Smooth muscle cell of the brain vasculature (primary cell): Measurements from ENCODE around the gene SLC25A24.
"Not testable (repeated sequence)": the region's sequence is repeated elsewhere in the genome, so short reads cannot be mapped to it uniquely, and the experiment has no call there.

Experiments used
- DNase-seq: peaks from one replicate; pipeline ENCODE4 v3.0.0-alpha.2; 2012; ENCODE audit warnings: low read depth, low spot score

The SLC25A24 gene

DNA sequence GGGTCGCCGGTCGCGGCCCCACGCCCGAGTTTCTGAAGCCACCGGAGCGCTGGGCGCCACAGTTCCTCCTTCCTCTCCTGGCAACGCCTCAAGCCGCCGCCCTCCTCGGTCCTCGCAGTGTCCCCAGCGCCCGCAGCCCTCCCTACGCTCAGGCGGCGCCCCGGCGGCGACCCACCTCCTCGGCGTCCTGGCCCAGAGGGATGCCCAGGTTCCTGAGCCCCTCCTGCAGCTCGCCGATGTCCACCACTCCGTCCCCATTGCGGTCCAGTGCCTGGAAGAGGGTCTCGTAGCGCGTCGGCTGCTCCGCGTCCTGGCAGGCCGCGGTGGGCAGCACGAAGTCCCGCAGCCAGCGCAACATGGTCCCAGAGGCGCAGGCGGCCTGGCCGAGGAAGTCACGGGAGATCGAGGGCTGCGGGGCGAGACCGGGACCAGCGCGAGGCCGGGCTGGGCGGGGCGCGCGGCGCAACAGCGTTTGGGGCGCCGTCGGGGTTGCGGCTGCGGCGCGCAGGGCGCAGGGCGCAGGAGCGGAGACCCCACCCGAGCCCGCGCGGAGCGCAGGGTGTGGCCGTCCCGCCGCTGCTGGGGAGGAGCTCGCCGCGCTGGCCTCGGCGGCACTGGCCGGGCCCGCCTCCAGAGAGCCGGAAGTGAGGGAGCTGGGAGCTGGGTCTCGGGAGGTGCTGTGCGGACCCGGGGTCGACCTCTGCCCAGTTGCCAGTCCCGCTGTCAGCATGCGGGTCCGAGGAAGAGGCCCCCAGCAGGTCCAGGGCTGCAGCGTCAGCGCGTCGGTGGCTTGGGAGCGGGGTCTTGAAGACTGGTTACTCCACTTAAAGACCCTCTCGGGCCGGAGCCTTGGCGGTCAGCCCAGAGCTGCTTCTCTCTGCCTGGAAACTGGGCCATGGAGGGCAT is at the start of gene SLC25A24:
Gene SLC25A24, minus strand, starts transcription at position 563 of the 906 bp plus-strand sequence. Its CDS starts 205 bp downstream, at position 358.
- DNase-seq: peak; percentile 23

DNA sequence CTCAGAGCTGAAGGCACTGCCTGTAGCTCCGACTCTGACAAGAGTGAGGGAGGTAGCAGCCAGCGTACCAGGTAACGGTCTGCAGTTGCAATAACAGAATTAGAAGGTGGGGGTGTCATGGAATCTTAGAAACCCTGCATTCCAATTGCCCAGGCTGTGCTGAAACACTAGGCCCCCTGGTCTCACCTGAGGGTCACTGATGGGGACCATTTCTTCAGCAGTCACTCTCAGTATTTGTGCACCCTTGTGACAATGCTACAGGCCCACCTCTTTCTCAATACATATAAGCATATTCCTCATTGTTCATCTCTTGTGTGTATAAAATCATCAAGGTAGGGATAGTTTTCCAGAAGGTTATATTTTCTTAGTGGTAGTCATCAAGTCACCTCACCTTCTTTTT is 43.8 kb upstream of the SLC25A24 start, which contains the start of gene NBPF4:
Gene NBPF4, minus strand, starts transcription at position 101 of the 400 bp plus-strand sequence. CDS start 315 bp downstream, outside the sequence.
- not testable (repeated sequence) for DNase-seq

DNA sequence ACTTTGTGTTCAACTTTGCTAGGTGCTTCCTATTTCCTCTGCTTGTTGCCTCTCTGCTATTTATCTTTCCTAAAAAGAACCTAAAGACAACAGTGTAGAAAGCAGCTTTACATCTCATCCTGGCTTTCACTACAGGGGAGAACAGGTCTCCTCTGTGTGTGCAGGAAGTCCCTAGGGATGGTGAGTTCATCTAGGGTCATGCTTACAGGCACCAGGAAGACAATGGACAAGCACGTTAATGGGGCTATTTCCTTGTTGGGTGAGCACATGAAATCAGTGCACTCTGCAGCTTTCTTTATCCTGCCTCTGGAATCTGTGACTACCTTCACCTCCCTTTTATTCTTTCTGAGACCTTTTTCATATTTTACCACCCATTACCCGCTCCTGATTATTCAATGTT is 39.3 kb upstream of the SLC25A24 start:
- DNase-seq: not testable (repeated sequence)

DNA sequence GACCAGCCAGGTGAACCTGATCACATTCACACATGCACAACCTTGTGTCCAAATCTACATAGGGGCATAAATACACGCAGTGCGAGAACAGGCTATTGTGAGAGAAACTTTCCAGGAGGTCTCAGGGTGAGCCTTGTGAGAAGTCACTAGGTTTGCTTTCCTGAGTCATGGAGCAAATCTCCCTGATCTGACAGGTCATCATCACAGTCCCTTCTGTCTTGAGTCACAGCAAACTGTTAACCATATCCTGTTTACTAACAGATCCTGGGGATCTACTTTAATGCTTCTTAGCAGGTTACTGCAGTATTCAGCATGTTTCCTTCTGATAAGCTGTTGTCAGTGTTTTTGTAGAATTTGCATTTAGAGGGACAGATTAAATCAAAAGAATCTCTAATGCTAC is 35.2 kb upstream of the SLC25A24 start:
- DNase-seq: not testable (repeated sequence)

DNA sequence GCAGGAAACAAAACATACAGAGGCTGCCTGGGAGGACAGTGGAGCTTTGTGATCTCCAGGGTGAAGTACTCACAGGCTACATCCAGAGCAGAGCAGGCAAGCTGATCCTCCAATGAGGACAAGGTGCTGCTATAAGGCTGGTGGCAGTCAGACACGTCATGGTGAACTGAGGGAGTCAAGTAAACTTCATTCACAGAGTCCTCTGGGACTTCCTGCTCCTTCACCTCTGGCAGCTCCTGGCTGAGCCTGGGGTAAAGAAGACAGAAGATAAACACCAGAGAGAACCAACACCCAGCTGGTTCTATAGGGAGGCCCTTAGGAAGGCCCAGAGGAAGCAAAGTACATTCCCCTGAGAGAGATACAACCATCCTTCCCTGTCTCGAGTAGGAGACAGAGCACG is 32.0 kb upstream of the SLC25A24 start:
- DNase-seq: not testable (repeated sequence)

DNA sequence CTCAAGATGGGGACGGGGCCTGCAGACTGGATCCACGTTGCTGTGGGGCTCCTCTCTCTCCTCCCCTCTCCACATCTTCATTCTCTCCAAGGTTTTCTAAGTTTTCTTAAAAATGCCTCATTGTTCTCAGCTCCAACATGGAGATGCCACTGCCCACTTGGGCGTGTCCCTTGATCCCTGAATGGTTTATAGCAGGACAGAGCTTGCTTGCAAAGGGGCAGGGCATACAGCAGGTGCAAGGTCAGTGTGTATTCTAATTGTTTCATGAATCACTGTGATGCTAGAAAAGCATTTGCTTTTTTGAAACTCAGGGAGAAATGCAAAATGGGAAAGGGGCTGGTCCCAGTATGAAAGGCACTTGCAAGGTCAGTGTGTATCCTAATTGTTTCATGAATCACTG is 29.8 kb upstream of the SLC25A24 start:
- not testable (repeated sequence) for DNase-seq

DNA sequence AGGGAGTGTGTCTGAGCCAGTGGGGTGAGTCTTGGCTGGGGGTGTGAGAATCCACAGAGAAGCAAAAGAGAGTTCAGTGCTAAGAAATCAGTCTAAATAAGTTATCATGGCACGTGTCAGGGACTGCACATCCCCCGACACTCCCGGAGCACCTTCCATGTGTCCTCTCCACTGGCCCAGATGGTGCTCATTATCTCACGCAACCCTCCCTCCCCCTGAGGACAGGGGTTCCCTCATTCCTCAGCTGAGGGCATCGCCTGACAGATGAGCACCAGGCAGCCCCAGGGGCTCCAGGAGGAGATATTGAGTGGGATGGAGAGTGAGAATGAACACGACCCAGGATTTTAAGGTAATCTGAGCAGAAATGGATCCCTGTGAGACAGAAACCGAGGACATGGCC is 27.6 kb upstream of the SLC25A24 start:
- DNase-seq: not testable (repeated sequence)

DNA sequence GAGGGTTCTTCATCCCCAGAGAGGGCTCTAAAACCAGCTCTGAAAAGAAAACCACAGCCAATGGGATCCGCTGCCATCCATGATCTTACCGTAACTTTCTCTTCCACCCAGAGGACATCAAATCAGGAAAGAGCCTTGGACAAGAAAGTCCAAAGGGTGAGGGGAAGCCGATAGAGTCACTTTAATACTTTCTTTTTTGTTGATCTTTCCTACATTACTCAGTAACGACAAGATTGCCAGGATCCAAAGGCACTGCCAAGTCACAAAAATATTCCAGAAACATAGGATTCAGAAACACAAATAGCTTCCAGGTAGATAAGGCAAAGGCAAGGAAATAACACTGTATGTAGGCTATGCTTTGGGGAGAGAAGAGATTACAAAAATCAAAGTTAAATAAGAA is 26.7 kb upstream of the SLC25A24 start:
- not testable (repeated sequence) for DNase-seq

DNA sequence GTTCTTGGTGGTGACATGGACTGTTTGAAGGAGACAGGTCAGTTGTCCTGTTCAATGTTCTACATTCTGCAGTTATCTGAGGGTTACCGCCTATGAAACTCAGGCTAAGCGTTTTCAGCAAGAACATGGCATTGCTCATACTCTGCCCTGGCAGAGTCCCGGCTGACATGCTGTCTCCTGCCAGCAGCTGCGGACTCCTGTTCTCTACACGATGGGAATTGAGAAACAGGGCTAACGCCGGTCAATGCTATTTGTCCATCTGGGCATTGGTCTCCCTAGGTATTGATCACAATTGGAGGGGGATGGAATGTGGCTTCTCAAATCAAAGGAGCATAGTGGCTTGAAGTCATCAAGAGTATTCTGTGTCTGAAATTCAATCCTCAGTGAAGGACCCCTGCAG is 23.1 kb upstream of the SLC25A24 start:
- not testable (repeated sequence) for DNase-seq

DNA sequence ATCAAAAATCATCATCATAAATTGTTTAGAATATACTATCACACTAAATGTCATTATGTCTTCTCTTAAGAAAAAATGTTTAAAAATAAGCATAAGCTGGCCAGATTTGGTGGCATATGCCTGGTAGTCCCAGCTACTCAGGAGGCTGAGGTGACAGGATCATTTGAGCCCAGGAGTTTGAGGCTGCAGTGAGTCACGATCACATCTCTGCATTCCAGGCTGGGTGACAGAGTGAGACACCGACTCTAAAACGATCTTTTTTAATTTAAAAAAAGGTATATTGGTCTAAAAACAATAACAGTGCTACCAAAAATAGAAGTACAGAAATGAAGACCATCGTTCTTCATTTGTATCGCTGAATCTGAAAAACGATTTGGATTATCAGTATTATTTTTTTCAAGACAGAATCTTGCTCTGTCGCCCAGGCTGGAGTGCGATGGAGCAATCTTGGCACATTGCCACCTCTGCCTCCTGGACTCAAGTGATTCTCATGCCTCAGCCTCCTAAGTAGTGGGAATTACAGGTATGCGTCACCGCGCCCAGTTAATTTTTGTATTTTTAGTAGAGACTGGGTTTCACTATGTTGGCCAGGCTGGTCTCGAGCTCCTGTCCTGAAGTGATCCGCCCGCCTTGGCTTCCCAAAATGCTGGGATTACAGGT is 17.5 kb upstream of the SLC25A24 start:
- DNase-seq: not testable (repeated sequence)

DNA sequence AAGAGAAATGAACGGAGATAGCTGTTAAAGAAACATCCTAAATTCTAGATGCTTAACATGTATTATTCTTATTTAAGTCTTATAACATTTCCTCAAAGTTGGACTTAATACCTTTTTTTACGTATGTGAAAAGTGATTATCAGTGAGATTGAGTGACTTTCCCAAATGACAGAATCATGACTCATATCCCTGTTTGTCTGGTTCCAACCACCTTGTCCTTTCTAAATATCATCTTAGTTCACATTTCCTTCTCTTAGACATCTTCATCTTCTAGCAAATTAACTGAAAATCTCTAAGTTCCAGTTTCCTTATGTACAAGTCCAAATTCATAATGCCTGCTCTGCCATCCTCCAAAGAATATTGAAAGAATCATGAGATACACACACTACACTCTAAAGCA is 16.9 kb upstream of the SLC25A24 start:
- not testable (repeated sequence) for DNase-seq

DNA sequence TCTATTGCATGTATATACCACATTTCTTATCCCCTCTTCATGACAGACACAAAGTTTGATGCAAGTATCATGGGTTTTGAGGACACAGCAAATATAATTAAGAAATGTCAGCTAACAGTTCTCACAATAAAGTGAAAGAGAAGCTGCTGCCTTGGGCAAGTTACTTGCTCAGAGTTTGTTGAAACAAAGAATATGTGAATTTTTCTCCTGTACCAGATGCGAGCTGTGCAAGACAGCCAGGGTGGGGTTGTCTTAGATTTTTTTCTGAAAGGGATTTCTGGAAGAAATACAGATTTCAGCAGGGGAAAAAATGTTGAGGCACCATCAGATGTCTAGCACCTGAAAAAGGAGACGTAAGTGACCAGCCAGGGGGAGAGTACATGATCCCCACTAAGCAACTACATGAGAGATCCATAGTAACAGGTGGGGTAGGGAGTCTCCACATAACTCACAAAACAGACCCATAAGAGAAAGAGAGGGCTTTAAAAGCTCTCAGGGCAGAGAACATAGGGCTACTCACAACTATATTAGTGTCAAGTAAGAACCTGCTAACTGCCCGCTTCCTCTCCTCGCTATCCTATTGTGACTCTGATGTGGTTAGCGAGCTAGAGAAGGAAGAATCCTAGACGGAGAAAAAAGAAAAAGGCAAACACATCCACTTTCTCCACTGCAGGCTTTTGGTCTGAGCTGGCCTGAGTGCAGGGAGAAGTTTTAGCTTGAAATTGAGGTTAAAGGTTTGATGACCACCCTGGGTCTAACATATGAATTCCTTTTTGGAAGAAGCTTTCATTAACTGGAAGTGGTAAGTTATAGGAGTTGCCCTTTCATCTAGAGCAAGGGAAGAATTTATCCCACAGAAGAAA is 16.1 kb upstream of the SLC25A24 start:
- not testable (repeated sequence) for DNase-seq

DNA sequence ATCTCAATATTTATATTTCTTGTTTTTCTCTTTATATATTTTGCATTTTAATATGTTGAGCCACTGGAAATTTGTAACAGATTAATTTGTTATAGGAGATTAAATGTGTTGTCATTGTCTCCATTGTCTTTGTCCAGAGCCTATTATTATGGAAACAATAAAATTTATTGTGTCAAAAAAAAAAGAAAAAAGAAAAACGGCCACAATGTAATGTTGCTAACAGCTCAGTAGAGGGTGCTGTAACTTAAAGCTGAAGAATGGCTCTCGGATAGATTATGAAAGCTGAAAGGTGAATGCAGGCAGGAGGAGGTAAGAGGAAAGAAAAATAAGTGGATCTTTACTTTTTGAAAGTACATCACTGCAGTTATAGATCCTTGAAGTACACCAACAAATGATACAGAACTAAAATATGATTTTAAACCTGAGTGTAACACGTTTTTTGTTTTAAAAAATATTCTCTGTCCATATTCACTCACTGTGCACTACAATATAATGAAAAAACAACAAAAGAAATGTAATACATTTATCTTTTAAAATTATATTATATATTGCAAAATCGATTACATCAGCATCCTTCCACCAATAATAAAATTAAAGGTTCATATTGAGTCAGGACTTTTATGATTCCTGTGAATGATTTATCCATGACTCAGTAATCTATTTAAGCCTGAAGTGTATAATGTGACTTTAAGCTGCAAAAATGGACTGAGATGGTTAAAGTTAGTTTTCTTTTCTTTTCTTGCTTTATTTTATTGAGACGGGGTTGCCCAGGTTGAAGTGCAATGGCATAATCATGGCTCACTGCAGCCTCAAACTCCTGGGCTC is 14.7 kb upstream of the SLC25A24 start:
- not testable (repeated sequence) for DNase-seq

DNA sequence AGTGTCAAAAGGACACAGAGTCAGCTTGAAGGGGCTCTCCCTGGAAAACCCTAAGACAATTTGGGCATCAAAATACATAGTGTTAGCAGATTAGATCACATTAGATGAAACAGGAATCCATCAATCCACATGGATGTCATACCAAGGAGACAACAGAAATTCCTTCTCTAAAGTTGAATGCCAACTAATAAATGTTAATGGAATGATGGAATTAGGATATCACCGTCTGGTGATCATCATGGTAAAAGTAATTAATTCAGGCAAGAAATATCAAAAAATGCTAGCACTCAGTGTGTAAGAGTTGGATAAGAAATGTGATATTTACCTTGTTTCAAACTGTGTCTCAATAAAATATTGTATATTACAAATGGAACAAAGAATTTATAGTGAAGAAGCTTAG is 10.9 kb upstream of the SLC25A24 start:
- DNase-seq: no peak

DNA sequence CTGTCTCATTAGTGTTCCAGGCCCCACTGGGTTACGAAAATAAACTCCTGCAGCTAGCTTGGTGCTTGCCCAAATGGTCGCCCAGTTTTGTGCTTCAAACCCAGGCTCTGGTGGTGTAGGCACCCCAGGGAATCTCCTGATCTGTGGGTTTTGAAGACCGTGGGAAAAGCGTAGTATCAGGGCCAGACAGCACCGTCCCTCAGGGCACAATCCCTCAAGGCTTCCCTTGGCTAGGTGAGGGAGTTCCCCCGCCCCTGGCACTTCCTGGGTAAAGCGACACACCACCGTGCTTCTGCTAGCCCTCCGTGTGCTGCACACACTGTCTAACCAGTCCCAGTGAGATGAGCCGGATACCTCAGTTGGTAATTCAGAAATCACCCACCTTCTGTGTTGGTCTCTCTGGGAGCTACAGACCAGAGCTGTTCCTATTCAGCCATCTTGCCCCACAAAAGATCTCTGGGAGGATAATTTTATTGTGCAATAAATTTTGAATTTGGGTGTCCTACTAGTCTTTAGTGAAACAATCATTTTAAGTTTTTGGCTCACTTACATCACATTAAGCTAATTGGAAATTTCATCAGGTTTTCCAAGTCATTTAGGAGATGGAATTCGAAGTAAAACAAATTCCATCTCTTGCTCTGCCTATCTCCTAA is 9.4 kb upstream of the SLC25A24 start:
- no peak for DNase-seq

DNA sequence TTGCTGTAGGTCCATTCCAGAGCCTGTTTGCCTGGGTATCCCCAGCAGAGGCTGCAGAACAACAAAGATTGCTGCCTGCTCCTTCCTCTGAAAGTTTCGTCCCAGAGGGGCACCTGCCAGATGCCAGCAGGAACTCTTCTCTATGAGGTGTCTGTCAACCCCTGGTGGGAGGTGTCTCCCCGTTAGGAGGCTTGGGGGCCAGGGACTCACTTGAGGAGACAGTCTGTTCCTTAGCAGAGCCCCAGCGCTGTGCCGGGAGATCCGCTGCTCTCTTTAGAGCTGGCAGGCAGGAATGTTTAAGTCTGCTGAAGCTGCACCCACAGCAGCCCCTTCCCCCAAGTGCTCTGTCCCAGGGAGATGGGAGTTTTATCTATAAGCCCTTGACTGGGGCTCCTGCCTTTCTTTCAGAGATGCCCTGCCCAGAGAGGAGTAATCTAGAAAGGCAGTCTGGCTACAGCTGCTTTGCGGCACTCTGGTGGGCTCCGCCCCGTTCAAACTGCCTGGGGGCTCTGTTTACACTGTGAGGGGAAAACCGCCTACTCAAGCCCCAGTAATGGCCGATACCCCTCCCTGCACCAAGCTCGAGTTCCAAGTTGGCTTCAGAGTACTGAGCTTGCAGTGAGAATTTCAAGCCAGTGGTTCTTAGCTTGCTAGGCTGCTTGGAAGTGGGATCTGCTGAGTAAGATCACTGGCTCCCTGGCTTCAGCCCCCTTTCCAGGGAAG is 8.7 kb upstream of the SLC25A24 start:
- no peak for DNase-seq

DNA sequence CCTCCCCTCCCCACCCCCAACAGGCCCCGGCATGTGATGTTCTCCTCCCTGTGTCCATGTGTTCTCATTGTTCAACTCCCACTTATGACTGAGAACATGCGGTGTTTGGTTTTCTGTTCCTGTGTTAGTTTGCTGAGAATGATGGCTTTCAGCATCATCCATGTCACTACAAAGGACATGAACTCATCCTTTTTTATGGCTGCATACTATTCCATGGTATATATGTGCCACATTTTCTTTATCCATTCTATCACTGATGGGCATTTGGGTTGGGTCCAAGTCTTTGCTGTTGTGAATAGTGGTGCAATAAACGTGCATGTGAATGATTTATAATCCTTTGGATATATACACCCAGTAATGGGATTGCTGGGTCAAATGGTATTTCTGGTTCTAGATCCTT is 3.4 kb upstream of the SLC25A24 start:
- DNase-seq: not testable (repeated sequence)

DNA sequence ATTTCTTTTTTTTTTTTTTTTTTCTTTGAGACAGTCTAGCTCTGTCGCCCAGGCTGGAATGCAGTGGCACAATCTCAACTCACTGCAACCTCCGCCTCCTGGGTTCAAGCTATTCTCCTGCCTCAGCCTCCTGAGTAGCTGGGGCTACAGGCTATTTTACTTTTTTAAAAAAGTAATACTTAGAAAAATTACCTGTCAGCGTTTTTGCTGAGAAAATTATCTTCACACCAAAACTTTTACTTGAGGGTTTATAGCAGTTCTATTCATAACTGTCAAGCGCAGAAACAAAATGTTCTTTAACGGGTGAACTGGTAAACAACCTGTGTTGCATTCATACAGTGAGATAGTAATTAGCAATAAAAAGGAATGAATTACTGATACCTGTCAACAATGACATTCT is 1.5 kb upstream of the SLC25A24 start:
- no peak for DNase-seq

DNA sequence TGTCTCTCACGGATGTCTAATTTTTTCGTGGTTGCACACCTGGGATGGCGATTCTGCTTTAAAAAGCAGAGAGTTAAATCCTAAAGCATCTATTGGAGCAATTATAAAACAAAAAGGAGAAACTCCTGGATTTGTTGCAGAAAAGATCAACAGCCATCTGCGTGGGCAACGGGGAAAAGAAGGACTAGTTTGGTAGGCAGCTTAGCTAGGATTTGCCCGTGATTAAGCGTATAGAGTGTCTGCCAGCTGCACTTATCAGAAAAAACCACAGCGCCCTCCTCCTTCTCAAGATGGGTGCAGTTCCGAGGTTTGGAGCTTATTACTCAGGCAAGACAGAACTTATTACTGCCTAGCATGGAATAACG is 526 bp upstream of the SLC25A24 start:
- DNase-seq: no peak
